Epithelial cell of proximal tubule (primary cell): ENCODE measurements around the gene AGBL3. TPM values are rescaled to one million over a fixed set of nuclear protein-coding genes. Genes with fewer than 3 reads are reported as not detected.

Source experiments
- DNase-seq: peaks from one replicate; pipeline ENCODE4 v3.0.0-alpha.2; 2011; ENCODE audit warnings: low read depth
- H3K4me3 ChIP-seq: 2 replicates; pipeline ENCODE4 v1.5.1; 2011; ENCODE audit warnings: low read depth, mild to moderate bottlenecking, low read length
- CTCF ChIP-seq: conservative IDR thresholded peaks from 2 replicates; pipeline ENCODE4 v1.5.1; 2012; ENCODE audit warnings: low read depth, mild to moderate bottlenecking, low read length
- total RNA-seq: library from RNA; depleted of rRNA; stranded (reverse); fragments of >200 nt; gene quantifications from 2 replicates; pipeline ENCODE4 v1.2.3, GENCODE V29; 2015

The AGBL3 gene
- total RNA-seq, 1 donor from 2014 or later: 4.0 TPM

GRCh38 chr7:135088566-135088965 lies 102.3 kb downstream of the AGBL3 start:
- DNase-seq: no peak
- TF ChIP-seq CTCF: no peak
- no peak overlapping the region for H3K4me3 ChIP-seq

- no peak for TF ChIP-seq CTCF
- DNase-seq: no peak
- H3K4me3 ChIP-seq: no peak overlapping the region
Observed at GRCh38 chr7:135091717-135092116, 105.4 kb downstream of the AGBL3 start.

GRCh38 chr7:135094472-135095237 lies 108.3 kb downstream of the AGBL3 start:
- no peak overlapping the region for H3K4me3 ChIP-seq
- no peak for DNase-seq
- no peak for TF ChIP-seq CTCF

- no peak for TF ChIP-seq CTCF
- no peak overlapping the region for H3K4me3 ChIP-seq
- DNase-seq: peak; percentile 30
Observed at GRCh38 chr7:135095450-135095849, 109.1 kb downstream of the AGBL3 start.

GRCh38 chr7:135098391-135098790 lies 112.1 kb downstream of the AGBL3 start:
- H3K4me3 ChIP-seq: no peak overlapping the region
- no peak for TF ChIP-seq CTCF
- no peak for DNase-seq

GRCh38 chr7:135100856-135101255 lies 114.5 kb downstream of the AGBL3 start:
- no peak for TF ChIP-seq CTCF
- no peak overlapping the region for H3K4me3 ChIP-seq
- no peak for DNase-seq

GRCh38 chr7:135102372-135102771 lies 116.1 kb downstream of the AGBL3 start:
- DNase-seq: no peak
- H3K4me3 ChIP-seq: no peak overlapping the region
- TF ChIP-seq CTCF: no peak
